BE2C (cell line): Measurements from ENCODE around the gene NFS1.
"Not testable (repeated sequence)": the region's sequence is repeated elsewhere in the genome, so short reads cannot be mapped to it uniquely, and the experiment has no call there.

Source experiments
- DNase-seq: peaks from one replicate; pipeline ENCODE4 v3.0.0-alpha.2; 2020
- H3K27me3 ChIP-seq: fragments of 250-450 bp; sonication (Bioruptor Pico); 2 replicates; pipeline ENCODE4 v1.5.1; 2020; ENCODE audit warnings: mild to moderate bottlenecking
- H3K36me3 ChIP-seq: fragments of 250-450 bp; sonication (Bioruptor Pico); 2 replicates; pipeline ENCODE4 v1.5.1; 2020; ENCODE audit warnings: mild to moderate bottlenecking
- H3K4me1 ChIP-seq: fragments of 250-450 bp; sonication (Bioruptor Pico); 2 replicates; pipeline ENCODE4 v1.5.1; 2020
- H3K4me3 ChIP-seq: 2 replicates; pipeline ENCODE4 v1.5.1; 2011; ENCODE audit warnings: low read depth, low read length
- H3K9me3 ChIP-seq: fragments of 250-450 bp; sonication (Bioruptor Pico); 2 replicates; pipeline ENCODE4 v1.5.1; 2020
- CTCF ChIP-seq: IDR thresholded peaks from 2 replicates; pipeline ENCODE4 v1.5.1; 2012; ENCODE audit warnings: mild to moderate bottlenecking, low read depth, low read length

The NFS1 gene

DNA sequence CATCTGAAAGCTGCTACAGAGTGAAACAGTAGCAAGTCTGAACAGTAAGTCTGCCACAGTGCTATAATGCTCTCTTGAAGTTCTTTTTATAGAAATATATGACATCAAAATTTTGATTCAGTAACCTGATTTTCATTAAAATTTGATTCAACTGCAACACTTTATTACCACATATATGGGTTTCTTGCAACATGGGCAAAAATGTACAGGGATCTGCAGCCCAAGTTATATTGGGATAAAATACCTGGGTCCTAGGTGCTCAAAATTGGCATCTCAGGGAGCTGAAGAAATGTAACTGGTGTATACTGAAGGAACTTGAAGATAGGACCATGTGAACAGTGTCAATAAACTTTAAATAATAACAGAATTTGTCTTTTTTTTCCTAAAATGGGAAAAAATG, 10.9 kb upstream of the NFS1 start:
- no peak overlapping the region for H3K4me3 ChIP-seq
- H3K36me3 ChIP-seq, result peaks cover 94% of the 10 kb centered on the region
- DNase-seq, result no peak
- H3K4me1 ChIP-seq, result no peaks in the 10 kb centered on the region
- TF ChIP-seq CTCF, result no peak
- H3K9me3 ChIP-seq, result no peaks in the 10 kb centered on the region
- H3K27me3 ChIP-seq, result no peaks in the 10 kb centered on the region

DNA sequence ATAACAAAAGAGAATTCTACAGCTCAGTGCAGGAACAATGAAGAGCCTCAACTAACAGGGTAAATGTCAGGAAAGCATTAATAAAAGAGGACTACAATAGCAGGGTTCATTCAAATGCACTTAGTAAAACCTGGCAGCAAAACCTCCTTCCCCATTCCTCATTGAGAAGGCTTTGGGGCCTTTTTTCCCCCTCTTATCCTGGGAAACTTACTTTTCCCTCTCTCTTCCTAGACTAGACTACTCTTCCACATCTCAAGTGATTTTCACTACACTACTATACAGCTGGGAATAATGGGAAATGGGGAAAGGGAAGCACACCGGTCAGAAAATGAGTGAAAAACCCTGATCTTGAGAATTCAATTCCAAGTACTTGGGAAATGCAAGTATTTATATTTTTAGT, 10.1 kb upstream of the NFS1 start:
- TF ChIP-seq CTCF, result no peak
- DNase-seq, result no peak
- H3K36me3 ChIP-seq, result peaks cover 94% of the 10 kb centered on the region
- H3K9me3 ChIP-seq, result no peaks in the 10 kb centered on the region
- no peaks in the 10 kb centered on the region for H3K27me3 ChIP-seq
- no peak overlapping the region for H3K4me3 ChIP-seq
- no peaks in the 10 kb centered on the region for H3K4me1 ChIP-seq

DNA sequence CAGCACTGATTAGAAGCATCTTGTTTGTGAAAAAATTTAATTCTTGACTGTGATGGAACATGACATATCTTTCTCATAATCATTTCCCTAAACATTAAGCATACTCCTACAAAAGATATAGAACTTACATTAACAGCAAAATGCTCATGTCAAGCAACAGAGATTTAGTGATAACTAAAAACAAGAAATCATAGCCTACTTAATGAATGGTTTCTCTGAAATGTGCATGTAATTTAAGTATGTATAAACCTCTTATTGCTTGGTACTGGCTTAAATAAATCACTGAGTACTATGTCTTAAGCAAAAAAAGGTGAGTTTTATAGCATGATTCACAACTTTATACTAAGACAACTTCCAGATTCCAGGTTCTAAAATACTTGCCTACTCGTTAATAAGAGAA, 9.3 kb upstream of the NFS1 start:
- no peaks in the 10 kb centered on the region for H3K4me1 ChIP-seq
- no peak for TF ChIP-seq CTCF
- no peaks in the 10 kb centered on the region for H3K9me3 ChIP-seq
- H3K4me3 ChIP-seq, result no peak overlapping the region
- DNase-seq, result no peak
- no peaks in the 10 kb centered on the region for H3K27me3 ChIP-seq
- peaks cover 94% of the 10 kb centered on the region for H3K36me3 ChIP-seq

DNA sequence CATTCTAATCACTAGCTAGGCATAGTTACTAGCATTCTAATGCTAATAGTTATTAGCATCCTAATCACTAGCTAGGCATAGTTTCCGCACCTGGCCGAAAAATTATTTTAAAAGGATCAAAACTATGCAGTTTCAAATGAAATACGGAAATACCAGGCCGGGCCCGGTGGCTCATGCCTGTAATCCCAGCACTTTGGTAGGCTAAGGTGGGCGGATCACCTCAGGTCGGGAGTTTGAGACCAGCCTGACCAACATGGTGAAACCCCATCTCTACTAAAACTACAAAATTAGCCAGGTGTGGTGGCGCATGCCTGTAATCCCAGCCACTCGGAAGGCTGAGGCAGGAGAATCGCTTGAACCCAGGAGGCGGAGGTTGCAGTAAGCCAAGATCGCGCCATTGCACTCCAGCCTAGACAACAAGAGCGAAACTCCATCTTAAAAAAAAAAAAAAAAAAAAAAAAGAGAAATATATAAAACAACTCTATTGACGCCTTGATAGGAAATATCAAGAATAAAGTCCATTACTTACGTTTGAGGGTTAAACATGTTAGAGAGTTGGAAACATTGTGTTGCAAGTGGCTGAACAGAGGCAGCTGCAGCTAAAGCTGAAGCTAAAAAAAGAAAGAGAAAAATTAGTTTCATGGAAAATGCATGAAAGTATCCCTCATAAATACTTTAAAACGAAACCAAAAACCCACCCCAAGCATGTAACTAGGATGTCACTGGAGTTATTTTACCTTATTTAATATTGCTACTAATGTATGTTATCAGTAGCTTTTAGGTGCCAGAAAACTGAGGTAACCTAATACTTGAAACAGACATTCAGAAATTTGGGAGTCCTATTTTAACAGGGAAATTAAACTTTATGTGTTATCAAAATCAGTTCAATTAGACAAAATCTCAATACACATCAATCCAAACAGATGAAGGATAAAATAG, 7.7 kb upstream of the NFS1 start:
- not testable (repeated sequence) for H3K27me3 ChIP-seq, H3K4me3 ChIP-seq, H3K9me3 ChIP-seq, DNase-seq, H3K4me1 ChIP-seq
- peaks cover 97% of the 10 kb centered on the region for H3K36me3 ChIP-seq

GRCh38 chr20:35705894-35706293, 6.7 kb upstream of the NFS1 start:
- not testable (repeated sequence) for H3K27me3 ChIP-seq, H3K9me3 ChIP-seq, H3K4me3 ChIP-seq, H3K4me1 ChIP-seq, DNase-seq
- peaks cover 95% of the 10 kb centered on the region for H3K36me3 ChIP-seq

GRCh38 chr20:35704514-35705261, 5.5 kb upstream of the NFS1 start:
- no peaks in the 10 kb centered on the region for H3K4me1 ChIP-seq
- no peak overlapping the region for H3K4me3 ChIP-seq
- no peaks in the 10 kb centered on the region for H3K27me3 ChIP-seq

More at GRCh38 chr20:35704514-35705261, 5.5 kb upstream of the NFS1 start:
- no peaks in the 10 kb centered on the region for H3K9me3 ChIP-seq
- no peak for TF ChIP-seq CTCF
- DNase-seq, result no peak
- peaks cover 85% of the 10 kb centered on the region for H3K36me3 ChIP-seq
